ENCODE results near the gene TGFBR3. TPM values are rescaled to one million over a fixed set of nuclear protein-coding genes. Genes with fewer than 3 reads are reported as not detected.

TGFBR3 gene
- total and polyA plus RNA-seq, 2 of the 8 experiments (the other 6 are each of a cell fraction or from before 2014, with no cell fraction given) = 2.0 to 6.1 TPM

DNA sequence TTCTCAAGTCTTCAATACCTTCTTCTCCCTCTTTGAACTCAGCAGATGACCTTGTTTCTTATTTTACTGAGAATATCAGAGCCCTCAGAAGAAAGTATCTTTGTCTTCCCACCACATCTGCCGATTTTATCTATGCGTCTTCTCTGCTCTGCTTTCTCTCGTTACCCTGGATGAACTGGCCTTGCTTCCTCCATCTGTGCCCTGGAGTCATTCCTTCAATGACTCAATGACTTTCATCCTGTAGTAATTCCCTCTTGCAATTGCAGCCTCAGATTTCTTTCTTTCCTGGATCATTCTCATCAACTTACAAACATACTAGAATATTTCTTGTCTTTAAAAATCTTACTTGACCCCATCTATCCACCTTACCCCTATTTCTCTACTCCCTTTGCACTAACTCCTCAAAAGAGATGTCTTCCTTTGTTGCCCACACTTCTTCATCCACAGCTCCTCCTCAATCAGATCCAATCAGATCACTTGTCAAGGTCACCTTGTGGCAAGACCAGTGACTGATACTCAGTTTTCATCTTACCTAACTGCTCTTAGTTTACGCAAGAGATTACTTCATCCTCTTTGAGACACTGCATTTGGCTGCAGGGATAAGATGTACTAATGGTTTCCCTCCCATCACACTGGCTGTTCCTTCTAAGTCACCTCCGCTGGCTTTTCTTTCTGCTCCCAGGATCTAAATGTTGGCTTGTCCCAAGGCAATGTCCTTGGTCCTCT lies 8.2 kb upstream of the TGFBR3 start:
- Histone ChIP-seq H4K20me1 (replicated peaks in 1 of 2; ENCODE audit: control insufficient read depth in 1 of 2, insufficient read depth in 2 of 2, low read length in 2 of 2) (no peaks in the 10 kb centered on the region), H2BK5ac (ENCODE audit: low read depth, low read length) (no peak overlapping the region), H2AK5ac (ENCODE audit: low read depth, low read length) (no peak overlapping the region), H3K4me2 (ENCODE audit: insufficient read depth in 1 of 2, low read depth in 2 of 2, low read length in 2 of 2) (no peak overlapping the region), H3K23ac (ENCODE audit: insufficient read length) (no peak overlapping the region), H3K4me3 (ENCODE audit: extremely low read depth in 1 of 4, insufficient read depth in 2 of 4, low read depth in 3 of 4, low read length in 4 of 4) (no peak overlapping the region), H2AFZ (ENCODE audit: low read length) (no peak overlapping the region), H3K9me3 (ENCODE audit: insufficient read depth in 2 of 2, low read depth in 1 of 2, low read length in 1 of 2) (no peaks in the 10 kb centered on the region), H3K56ac (replicated peaks; ENCODE audit: insufficient read length, low read depth, low read length) (no peak overlapping the region), H3K27me3 (replicated peaks in 1 of 4; ENCODE audit: control insufficient read depth in 3 of 4, extremely low read depth in 1 of 4, insufficient read depth in 3 of 4, low read length in 3 of 4) (no peaks in the 10 kb centered on the region), H3K79me1 (ENCODE audit: low read depth, low read length) (no peaks in the 10 kb centered on the region), H3K36me3 (ENCODE audit: control insufficient read depth in 2 of 4, insufficient read depth in 4 of 4, low read length in 3 of 4) (no peaks in the 10 kb centered on the region), H4K8ac (ENCODE audit: extremely low read depth, insufficient read depth, low read length) (no peak overlapping the region), H4K5ac (ENCODE audit: insufficient read length, low read depth, low read length) (no peak overlapping the region), H3K23me2 (ENCODE audit: low read depth, low read length) (no peaks in the 10 kb centered on the region), H3K18ac (ENCODE audit: extremely low read depth, low read length) (no peak overlapping the region), H3K14ac (ENCODE audit: insufficient read length) (no peak overlapping the region), H3K79me2 (ENCODE audit: control insufficient read depth in 1 of 2, insufficient read depth in 2 of 2, low read length in 2 of 2) (no peaks in the 10 kb centered on the region), H4K91ac (replicated peaks; ENCODE audit: insufficient read length, low read length) (no peak overlapping the region), H3K4me1 (replicated peaks in 1 of 4; ENCODE audit: control insufficient read depth in 3 of 4, insufficient read depth in 4 of 4, low read length in 3 of 4) (peaks cover 0 to 5% (median under 1%) of the 10 kb centered on the region in 4 experiments; a peak in 3 of 7 replicates), H3K27ac (ENCODE audit: low read depth, low read length) (no peak overlapping the region), H3K4ac (replicated peaks; ENCODE audit: insufficient read length, low read depth, low read length) (no peak overlapping the region), H2BK20ac (ENCODE audit: low read length) (no peak overlapping the region), H2BK15ac (ENCODE audit: low read length) (no peak overlapping the region), H2BK12ac (ENCODE audit: low read depth, low read length) (no peak overlapping the region), H2BK120ac (replicated peaks; ENCODE audit: low read depth, low read length) (no peak overlapping the region), H3K9ac (replicated peaks in 1 of 4; ENCODE audit: extremely low read depth in 1 of 4, low read depth in 3 of 4, low read length in 3 of 4) (no peak overlapping the region)
- DNase-seq (ENCODE audit: low read depth in 1 of 2, low spot score in 2 of 2) (no peak), FAIRE-seq (no peak)
- no peak for TF ChIP-seq RXRA (IDR thresholded peaks at IDR 0.05; ENCODE audit: insufficient read depth, low read depth, low read length)
- no peak for TF ChIP-seq KDM1A (IDR thresholded peaks at IDR 0.05; ENCODE audit: borderline replicate concordance, low read length)
- TF ChIP-seq CREB1 (IDR thresholded peaks at IDR 0.05) = no peak
- no peak for TF ChIP-seq SIRT6 (IDR thresholded peaks at IDR 0.05; ENCODE audit: low read length)
- no peak for TF ChIP-seq CEBPB (IDR thresholded peaks at IDR 0.05; ENCODE audit: low read depth, low read length)
- TF ChIP-seq POLR2A (IDR thresholded peaks at IDR 0.05; ENCODE audit: control extremely low read depth in 1 of 2, low read depth in 2 of 2, low read length in 2 of 2) = no peak
- TF ChIP-seq ZNF274 (IDR thresholded peaks at IDR 0.05; ENCODE audit: borderline replicate concordance, extremely low read depth, low read length) = no peak
- TF ChIP-seq, protein P1, sequence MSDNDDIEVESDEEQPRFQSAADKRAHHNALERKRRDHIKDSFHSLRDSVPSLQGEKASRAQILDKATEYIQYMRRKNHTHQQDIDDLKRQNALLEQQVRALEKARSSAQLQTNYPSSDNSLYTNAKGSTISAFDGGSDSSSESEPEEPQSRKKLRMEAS (IDR thresholded peaks at IDR 0.05) = no peak
- no peak for TF ChIP-seq GTF2F1 (IDR thresholded peaks at IDR 0.05; ENCODE audit: borderline replicate concordance, low read depth, low read length)
- TF ChIP-seq FOSL1 (IDR thresholded peaks at IDR 0.05; ENCODE audit: insufficient read depth, low read depth, low read length) = no peak
- TF ChIP-seq EGR1 (IDR thresholded peaks at IDR 0.05; ENCODE audit: borderline replicate concordance, low read depth, low read length) = no peak
- TF ChIP-seq BRCA1 (IDR thresholded peaks at IDR 0.05; ENCODE audit: low read depth, low read length) = no peak
- no peak for TF ChIP-seq SP4 (IDR thresholded peaks at IDR 0.05; ENCODE audit: low read length)
- TF ChIP-seq BACH1 (IDR thresholded peaks at IDR 0.05; ENCODE audit: low read length) = no peak
- TF ChIP-seq TAF1 (IDR thresholded peaks at IDR 0.05; ENCODE audit: low read depth, low read length) = no peak
- POLR2A ChIA-PET (ENCODE audit: partially characterized antibody) = no interaction called here
- WGBS, 2 experiments (ENCODE audit: extremely low coverage in 1 of 2, insufficient coverage in 1 of 2, insufficient read length in 1 of 2, insufficient replicate concordance in 2 of 2, low coverage in 1 of 2, low lambda C conversion rate in 2 of 2, missing lambda C conversion rate in 1 of 2) = 93% methylated on average over 5 of the region's 5 CpGs; no CpG with 5 or more reads in 1 of the 2 experiments
- CTCF ChIA-PET (ENCODE audit: partially characterized antibody) = no interaction called here

All from H1 (cell line).